ENCODE results near the gene C10orf90.

GRCh38 chr10:126448091-126448490 is 222.4 kb downstream of the C10orf90 start:
- TF ChIP-seq MAX (IDR thresholded peaks at IDR 0.05) (no peak), TAF1 (IDR thresholded peaks at IDR 0.05; ENCODE audit: low read depth) (no peak), EP300 (IDR thresholded peaks at IDR 0.05; ENCODE audit: borderline replicate concordance) (no peak), FOXM1 (IDR thresholded peaks at IDR 0.05; ENCODE audit: borderline replicate concordance, low read depth) (no peak), NFIC (IDR thresholded peaks at IDR 0.05) (no peak), ZBTB7A (IDR thresholded peaks at IDR 0.05; ENCODE audit: low read depth) (no peak), CEBPB (IDR thresholded peaks at IDR 0.05) (no peak), CREB1 (IDR thresholded peaks at IDR 0.05; ENCODE audit: low read depth) (no peak)

Data from Ishikawa (cell line).